Chondrocyte (in vitro differentiated cells): ENCODE measurements around the gene SLC39A11. TPM values are rescaled to one million over a fixed set of nuclear protein-coding genes. Genes with fewer than 3 reads are reported as not detected.

Experiments
- DNase-seq: peaks from one replicate; pipeline ENCODE4 v3.0.0; 2021; ENCODE audit warnings: mixed read lengths, low spot score
- H3K27ac Mint-ChIP-seq: one replicate; pipeline ENCODE4 v1.8.0; 2021; ENCODE audit warnings: mild to moderate bottlenecking, moderate library complexity, mixed read lengths; ENCODE audit not compliant: unreplicated experiment
- H3K27me3 Mint-ChIP-seq: 2 replicates; pipeline ENCODE4 v1.8.0; 2021; ENCODE audit warnings: low read depth, mixed read lengths
- H3K36me3 Mint-ChIP-seq: 2 replicates; pipeline ENCODE4 v1.8.0; 2021; ENCODE audit warnings: low read depth, mixed read lengths
- H3K4me1 Mint-ChIP-seq: 2 replicates; pipeline ENCODE4 v1.8.0; 2021; ENCODE audit warnings: low read depth, mild to moderate bottlenecking, mixed read lengths
- H3K4me3 Mint-ChIP-seq: one replicate; pipeline ENCODE4 v1.8.0; 2021; ENCODE audit warnings: mild to moderate bottlenecking, moderate library complexity, mixed read lengths; ENCODE audit not compliant: unreplicated experiment
- H3K9me3 Mint-ChIP-seq: 2 replicates; pipeline ENCODE4 v1.8.0; 2021; ENCODE audit warnings: low read depth, mixed read lengths
- CTCF ChIP-seq: fragments of 200-600 bp; sonication (generic); IDR thresholded peaks from 2 replicates; pipeline ENCODE4 v1.5.0; 2021; ENCODE audit warnings: antibody characterized with exemption, mild to moderate bottlenecking, moderate library complexity
- total RNA-seq: library from RNA; stranded (reverse); gene quantifications from 3 replicates; pipeline ENCODE4 v1.2.1, GENCODE V29; 2021

The SLC39A11 gene
- total RNA-seq, 1 donor from 2014 or later, result 25.3 TPM

DNA sequence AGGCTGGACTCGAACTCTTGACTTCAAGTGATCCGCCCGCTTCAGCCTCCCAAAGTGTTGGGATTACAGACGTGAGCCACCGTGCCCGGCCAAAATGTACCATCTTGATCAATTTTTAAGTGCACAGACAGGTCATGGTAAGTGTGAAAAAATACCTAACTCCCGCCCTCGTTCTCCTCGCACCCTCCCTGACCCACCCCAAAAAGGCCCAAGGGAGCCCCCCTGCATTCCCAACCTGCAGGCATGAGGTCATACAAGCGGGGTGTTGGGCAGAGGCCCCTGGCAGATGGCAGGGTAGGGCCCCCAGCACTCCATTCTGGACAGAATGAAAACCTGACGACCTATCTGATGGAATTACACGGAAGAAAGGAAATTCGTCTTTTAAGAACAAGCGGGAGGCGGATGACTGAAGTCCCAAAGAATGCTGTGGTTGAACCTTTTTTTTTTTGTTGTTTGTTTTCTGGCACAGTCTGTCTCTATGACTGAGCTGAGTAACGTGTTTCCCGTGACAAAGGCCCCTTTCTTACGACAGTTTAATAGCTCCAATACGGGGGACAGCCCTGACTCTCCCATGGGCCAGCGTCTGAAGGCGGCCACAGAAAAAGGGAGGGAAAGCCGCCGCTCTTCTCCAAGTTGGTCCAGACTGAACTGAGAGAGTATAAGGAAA, 376.4 kb downstream of the SLC39A11 start:
- Mint-ChIP-seq H3K27me3 (no peaks in the 10 kb centered on the region), H3K36me3 (peaks cover 3% of the 10 kb centered on the region), H3K4me1 (peaks cover 28% of the 10 kb centered on the region), H3K27ac (peak overlapping the region; percentile 98), H3K4me3 (peak overlapping the region; percentile 40), H3K9me3 (peaks cover 3% of the 10 kb centered on the region)
- DNase-seq, result no peak
- no peak for TF ChIP-seq CTCF

DNA sequence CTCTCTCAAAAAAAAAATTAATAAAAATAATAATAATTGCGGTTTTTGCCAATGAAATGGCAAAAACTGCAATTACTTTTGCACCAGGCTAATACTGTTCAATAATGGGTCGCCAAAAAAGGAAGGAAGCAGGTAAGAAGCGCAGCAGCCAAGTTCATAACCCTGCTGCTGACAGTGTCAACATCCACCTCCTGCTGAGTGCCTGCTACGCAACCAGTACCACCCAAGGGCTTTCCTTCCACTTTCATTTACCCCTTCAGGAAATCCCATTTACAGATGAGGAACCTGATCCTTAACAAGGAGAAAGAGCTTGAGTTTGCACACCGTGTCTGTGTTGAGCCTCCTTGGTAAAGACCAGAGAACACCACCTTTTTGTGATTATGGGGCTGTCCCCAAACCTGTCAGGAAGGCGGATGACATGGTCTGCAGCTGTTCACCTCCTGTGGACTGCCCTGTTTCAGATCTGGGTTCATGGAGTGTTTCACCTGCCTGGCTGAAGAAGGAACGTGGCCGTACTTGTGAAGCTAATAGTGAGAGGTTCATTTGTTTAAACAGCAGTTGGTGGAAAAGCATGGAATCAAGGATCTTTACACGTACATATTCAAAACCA, 378.0 kb downstream of the SLC39A11 start:
- H3K4me1 Mint-ChIP-seq, result peaks cover 21% of the 10 kb centered on the region
- peaks cover 6% of the 10 kb centered on the region for H3K36me3 Mint-ChIP-seq
- H3K9me3 Mint-ChIP-seq, result peaks cover 8% of the 10 kb centered on the region
- no peak for TF ChIP-seq CTCF
- H3K4me3 Mint-ChIP-seq, result no peak overlapping the region
- DNase-seq, result no peak
- peak overlapping the region; percentile 17 for H3K27ac Mint-ChIP-seq
- no peaks in the 10 kb centered on the region for H3K27me3 Mint-ChIP-seq

GRCh38 chr17:72713701-72714100, 378.8 kb downstream of the SLC39A11 start:
- no peaks in the 10 kb centered on the region for H3K27me3 Mint-ChIP-seq
- peaks cover 17% of the 10 kb centered on the region for H3K4me1 Mint-ChIP-seq
- H3K27ac Mint-ChIP-seq, result no peak overlapping the region
- H3K36me3 Mint-ChIP-seq, result peaks cover 6% of the 10 kb centered on the region
- no peak overlapping the region for H3K4me3 Mint-ChIP-seq
- no peak for DNase-seq
- no peak for TF ChIP-seq CTCF
- peaks cover 9% of the 10 kb centered on the region for H3K9me3 Mint-ChIP-seq

DNA sequence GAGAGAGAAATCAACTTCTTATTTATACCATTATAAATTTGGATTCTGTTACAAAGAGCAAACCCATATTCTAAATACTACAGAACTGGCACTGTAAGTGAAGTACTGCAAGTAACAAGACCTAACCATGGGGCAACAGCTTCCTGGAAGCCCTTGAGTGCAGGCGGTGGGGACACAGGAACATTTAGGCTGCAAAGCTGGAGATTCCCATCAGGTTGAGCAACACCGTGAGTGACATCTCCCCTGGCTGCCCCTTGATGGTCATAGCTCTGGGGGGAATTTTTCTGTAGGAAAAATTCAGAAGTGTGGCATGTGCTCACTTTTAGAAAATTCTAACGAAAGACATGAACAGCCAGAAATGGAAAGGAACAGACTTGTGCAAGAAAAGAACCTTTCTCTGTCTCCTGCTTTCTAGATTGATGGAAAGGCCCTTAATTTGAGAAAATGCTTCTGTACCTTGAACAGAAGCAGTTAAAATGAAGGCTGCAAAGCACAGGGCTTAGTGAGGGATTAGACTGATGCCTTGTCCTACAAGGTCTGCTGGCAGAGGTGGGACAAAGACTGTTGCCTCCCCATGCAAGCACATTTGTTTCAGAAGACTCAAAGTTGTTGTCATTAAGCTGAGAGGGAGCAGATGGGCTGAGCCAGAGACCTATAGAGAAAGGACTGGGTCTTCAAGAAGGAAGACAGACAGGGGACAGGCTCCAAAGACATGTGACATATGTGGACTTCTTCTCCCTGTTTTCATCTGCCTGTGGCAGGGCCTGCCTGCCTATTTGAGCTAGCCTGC, 380.8 kb downstream of the SLC39A11 start:
- TF ChIP-seq CTCF, result no peak
- no peak for DNase-seq
- Mint-ChIP-seq H3K27ac (no peak overlapping the region), H3K27me3 (no peaks in the 10 kb centered on the region), H3K36me3 (peaks cover 10% of the 10 kb centered on the region), H3K4me1 (peaks cover 11% of the 10 kb centered on the region), H3K4me3 (no peak overlapping the region), H3K9me3 (peaks cover 15% of the 10 kb centered on the region)

- no peak for TF ChIP-seq CTCF
- no peak for DNase-seq
- Mint-ChIP-seq H3K27ac (no peak overlapping the region), H3K36me3 (peaks cover 10% of the 10 kb centered on the region), H3K27me3 (no peaks in the 10 kb centered on the region), H3K4me3 (no peak overlapping the region), H3K4me1 (peaks cover 11% of the 10 kb centered on the region), H3K9me3 (peaks cover 15% of the 10 kb centered on the region)
Measured at GRCh38 chr17:72710834-72711233, 381.7 kb downstream of the SLC39A11 start.
